HAP-1 (cell line): ENCODE results near the gene CUX1.

Experiments
- DNase-seq, 2 experiments: peaks; one replicate each; pipeline ENCODE4 v3.0.0-alpha.2; 2016 to 2020; ENCODE audit warnings: low spot score in 2 of 2
- H3K27me3 ChIP-seq: fragments of 250-450 bp; sonication (Bioruptor Pico); 2 replicates; pipeline ENCODE4 v1.5.1; 2020; ENCODE audit warnings: low read depth, mild to moderate bottlenecking, moderate library complexity
- H3K36me3 ChIP-seq: fragments of 250-450 bp; sonication (Bioruptor Pico); replicated peaks from 2 replicates; pipeline ENCODE4 v1.5.1; 2020; ENCODE audit warnings: mild to moderate bottlenecking
- H3K4me1 ChIP-seq: fragments of 250-450 bp; sonication (Bioruptor Pico); 2 replicates; pipeline ENCODE4 v1.5.1; 2020; ENCODE audit warnings: mild to moderate bottlenecking
- H3K4me3 ChIP-seq: fragments of 250-450 bp; sonication (Bioruptor Pico); 2 replicates; pipeline ENCODE4 v1.5.1; 2020; ENCODE audit warnings: mild to moderate bottlenecking, moderate library complexity
- H3K9me3 ChIP-seq: fragments of 250-450 bp; sonication (Bioruptor Pico); 2 replicates; pipeline ENCODE4 v1.5.1; 2020; ENCODE audit warnings: mild to moderate bottlenecking, moderate library complexity
- in situ Hi-C: fragments of 300-500 bp; cut with MboI; formaldehyde crosslinking; loops from 3 replicates; pipeline ENCODE4 v1.14.3; 2020; ENCODE audit warnings: low sequenced_read_pairs, inconsistent platforms, mixed read lengths

The CUX1 gene

GRCh38 chr7:102068846-102069245 is 251.4 kb downstream of the CUX1 start:
- H3K4me1 ChIP-seq: no peaks in the 10 kb centered on the region
- H3K36me3 ChIP-seq: peaks cover 12% of the 10 kb centered on the region
- no peak overlapping the region for H3K4me3 ChIP-seq
- H3K27me3 ChIP-seq: no peaks in the 10 kb centered on the region
- no peak for DNase-seq
- H3K9me3 ChIP-seq: no peaks in the 10 kb centered on the region
- in situ Hi-C loops: no loop called here

DNA sequence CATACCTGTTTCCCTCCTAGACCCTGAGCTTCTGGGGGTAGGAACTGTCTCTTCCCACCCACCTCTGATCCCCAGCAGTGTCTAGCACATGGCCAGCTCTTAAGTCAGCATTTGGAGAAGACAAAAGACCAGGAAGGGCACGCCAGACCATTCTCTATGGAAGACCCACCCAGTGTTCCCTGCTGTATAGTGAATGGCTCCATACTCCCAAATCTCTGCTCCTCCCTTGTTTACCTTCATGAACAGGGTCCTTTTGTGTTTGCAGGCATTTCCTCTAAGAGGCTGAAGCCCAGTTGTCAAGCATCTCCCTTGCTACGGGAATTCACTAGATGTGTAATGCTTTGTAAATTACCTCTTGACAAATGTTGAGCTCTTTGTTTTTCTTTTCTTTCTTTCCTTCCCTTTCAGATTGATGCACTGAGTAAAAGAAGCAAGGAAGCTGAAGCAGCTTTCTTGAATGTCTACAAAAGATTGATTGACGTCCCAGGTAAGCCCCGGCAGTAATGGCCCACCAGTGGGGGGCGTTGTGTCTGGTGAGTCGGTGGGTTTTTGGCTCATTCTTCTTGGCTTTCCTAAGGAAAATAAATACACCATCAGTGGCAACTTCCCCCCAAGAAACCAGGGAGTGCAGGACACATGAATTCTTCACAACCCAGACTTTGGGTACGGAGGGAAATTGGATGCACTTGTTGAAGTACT is 252.7 kb downstream of the CUX1 start:
- H3K4me3 ChIP-seq: no peak overlapping the region
- H3K36me3 ChIP-seq: peaks cover 18% of the 10 kb centered on the region
- in situ Hi-C loops: no loop called here
- no peak for DNase-seq
- no peaks in the 10 kb centered on the region for H3K27me3 ChIP-seq
- no peaks in the 10 kb centered on the region for H3K4me1 ChIP-seq
- H3K9me3 ChIP-seq: no peaks in the 10 kb centered on the region

DNA sequence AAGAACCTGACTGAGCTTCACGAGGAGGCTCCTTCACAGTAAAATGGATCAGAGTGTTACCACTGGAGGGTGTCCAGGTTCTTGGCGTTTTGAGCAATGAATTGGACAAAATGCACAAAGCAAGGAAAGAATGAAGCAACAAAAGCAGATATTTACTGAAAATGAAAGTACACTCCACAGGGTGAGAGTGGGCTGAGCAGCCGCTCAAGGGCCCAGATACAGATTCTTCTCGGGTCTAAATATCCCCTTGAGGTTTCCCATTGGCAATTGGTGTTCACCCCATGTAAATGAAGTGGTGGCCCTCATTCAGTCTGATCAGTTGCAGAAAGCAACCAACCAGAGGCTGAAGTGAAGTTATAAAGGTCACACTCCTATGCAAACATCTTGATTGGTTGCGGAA is 254.6 kb downstream of the CUX1 start:
- no peaks in the 10 kb centered on the region for H3K4me1 ChIP-seq
- H3K9me3 ChIP-seq: no peaks in the 10 kb centered on the region
- no peaks in the 10 kb centered on the region for H3K27me3 ChIP-seq
- no peak overlapping the region for H3K4me3 ChIP-seq
- in situ Hi-C loops: no loop called here
- no peak for DNase-seq
- H3K36me3 ChIP-seq: peaks cover 18% of the 10 kb centered on the region

DNA sequence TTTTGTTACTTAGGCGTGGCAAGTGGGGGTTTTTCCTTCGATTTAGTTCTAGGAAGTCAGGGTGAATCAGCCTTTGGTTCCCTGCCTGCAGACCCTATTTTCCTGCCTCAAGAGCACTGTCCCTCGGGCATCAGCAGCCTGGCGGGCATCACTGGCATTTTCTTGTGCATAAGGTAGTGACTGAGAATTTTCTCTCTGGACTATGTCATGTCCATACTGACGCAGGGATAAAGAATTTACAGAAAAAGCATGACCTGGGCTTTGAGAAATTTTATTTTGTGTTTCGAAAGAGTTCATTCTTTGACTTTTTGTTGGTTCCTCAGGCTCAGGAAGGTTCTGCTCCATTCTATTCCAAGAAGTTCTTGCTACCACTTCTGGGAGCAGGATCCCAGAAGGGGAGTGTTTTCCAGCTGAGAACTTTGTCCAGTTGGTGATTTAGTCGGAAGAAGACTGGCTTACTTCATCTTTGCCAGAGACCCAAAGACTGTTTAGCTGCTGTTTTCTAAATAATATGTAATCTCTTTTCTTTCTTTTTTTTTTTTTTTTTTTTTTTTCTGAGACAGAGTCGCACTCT is 255.3 kb downstream of the CUX1 start:
- no peaks in the 10 kb centered on the region for H3K4me1 ChIP-seq
- in situ Hi-C loops: no loop called here
- DNase-seq: no peak
- no peaks in the 10 kb centered on the region for H3K9me3 ChIP-seq
- no peaks in the 10 kb centered on the region for H3K27me3 ChIP-seq
- no peak overlapping the region for H3K4me3 ChIP-seq
- peaks cover 18% of the 10 kb centered on the region for H3K36me3 ChIP-seq

DNA sequence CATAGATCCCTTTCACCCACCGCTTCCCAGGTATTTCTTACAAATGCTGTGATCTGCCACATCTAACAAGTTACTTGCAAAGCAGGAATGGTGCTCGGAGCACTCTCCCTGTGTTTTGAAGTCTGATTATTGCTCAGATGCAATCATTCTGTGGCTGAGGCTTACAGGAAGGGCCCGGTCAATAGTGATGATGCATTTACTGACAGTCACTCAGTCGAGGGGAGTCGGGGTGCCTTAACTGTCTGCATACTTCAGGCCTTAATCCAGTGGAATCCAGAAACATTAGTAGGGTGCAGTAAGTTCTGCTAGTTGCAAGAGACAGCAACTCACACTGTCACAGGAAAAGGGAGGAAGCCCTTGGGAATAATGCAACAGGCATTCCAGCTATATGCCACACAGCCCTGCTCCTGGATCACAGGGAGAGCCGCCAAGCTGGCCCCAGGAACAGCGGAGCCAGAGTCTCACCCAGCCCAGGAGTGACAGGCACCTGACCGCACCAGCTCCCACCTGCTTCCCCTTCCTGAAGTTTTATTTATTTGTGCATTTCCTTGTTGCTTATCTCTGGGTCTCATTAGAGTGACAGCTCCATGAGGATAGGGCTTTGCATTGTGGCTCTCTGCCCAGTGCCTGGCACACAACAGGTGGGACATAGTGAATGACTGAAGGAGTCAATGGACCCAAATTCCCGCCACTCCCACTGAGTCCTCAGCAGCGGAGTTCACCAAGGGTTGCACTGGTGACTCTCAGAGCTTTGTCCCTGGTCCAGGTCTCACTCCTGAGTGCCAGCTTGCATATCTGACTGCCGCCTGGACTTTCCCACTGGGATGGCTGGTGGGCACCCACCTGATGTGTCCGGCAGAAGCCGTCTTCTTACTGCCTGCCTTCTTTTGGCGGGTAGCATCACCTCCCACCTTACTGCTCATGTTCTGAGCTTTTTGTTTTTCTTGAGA is 256.8 kb downstream of the CUX1 start:
- peaks cover 18% of the 10 kb centered on the region for H3K36me3 ChIP-seq
- in situ Hi-C loops: no loop called here
- no peak for DNase-seq

DNA sequence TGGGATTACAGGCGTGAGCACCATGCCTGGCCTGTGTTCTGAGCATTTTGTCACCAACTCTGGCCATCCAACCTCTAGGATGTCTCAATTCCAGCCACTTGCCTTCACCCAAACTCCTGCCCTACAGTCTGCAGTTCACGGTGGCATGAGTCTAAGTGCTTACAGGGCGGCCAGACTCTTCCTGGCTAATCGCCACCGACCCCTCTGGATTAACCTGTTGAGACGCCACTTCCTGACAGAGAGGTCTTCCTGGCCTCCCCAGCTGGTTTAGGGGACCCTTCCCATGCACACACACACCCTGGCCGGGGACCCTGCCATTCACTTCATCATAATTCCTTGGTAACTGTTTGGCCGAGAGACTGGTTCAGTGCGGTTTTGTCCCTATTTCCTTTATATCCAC is 257.7 kb downstream of the CUX1 start:
- DNase-seq: no peak
- in situ Hi-C loops: no loop called here
- H3K36me3 ChIP-seq: peaks cover 18% of the 10 kb centered on the region
- H3K27me3 ChIP-seq: no peaks in the 10 kb centered on the region
- no peak overlapping the region for H3K4me3 ChIP-seq
- H3K9me3 ChIP-seq: no peaks in the 10 kb centered on the region
- H3K4me1 ChIP-seq: no peaks in the 10 kb centered on the region

More for the DNA sequence above, 256.8 kb downstream of the CUX1 start:
- no peaks in the 10 kb centered on the region for H3K9me3 ChIP-seq
- H3K27me3 ChIP-seq: no peaks in the 10 kb centered on the region
- H3K4me1 ChIP-seq: no peaks in the 10 kb centered on the region
- no peak overlapping the region for H3K4me3 ChIP-seq

- no peak for DNase-seq
- Histone ChIP-seq H3K4me1 (no peaks in the 10 kb centered on the region), H3K9me3 (no peaks in the 10 kb centered on the region), H3K4me3 (no peak overlapping the region), H3K27me3 (no peaks in the 10 kb centered on the region), H3K36me3 (peaks cover 18% of the 10 kb centered on the region)
- in situ Hi-C loops: no loop called here
Measured at GRCh38 chr7:102075553-102076135, 258.2 kb downstream of the CUX1 start.

GRCh38 chr7:102077081-102077480 is 259.7 kb downstream of the CUX1 start:
- H3K9me3 ChIP-seq: no peaks in the 10 kb centered on the region
- 0 out of 2 replicates have a peak, but pooled peaks cover 5% of the 10 kb centered on the region for H3K36me3 ChIP-seq
- no peak overlapping the region for H3K4me3 ChIP-seq
- in situ Hi-C loops: no loop called here
- no peak for DNase-seq
- no peaks in the 10 kb centered on the region for H3K4me1 ChIP-seq
- no peaks in the 10 kb centered on the region for H3K27me3 ChIP-seq

DNA sequence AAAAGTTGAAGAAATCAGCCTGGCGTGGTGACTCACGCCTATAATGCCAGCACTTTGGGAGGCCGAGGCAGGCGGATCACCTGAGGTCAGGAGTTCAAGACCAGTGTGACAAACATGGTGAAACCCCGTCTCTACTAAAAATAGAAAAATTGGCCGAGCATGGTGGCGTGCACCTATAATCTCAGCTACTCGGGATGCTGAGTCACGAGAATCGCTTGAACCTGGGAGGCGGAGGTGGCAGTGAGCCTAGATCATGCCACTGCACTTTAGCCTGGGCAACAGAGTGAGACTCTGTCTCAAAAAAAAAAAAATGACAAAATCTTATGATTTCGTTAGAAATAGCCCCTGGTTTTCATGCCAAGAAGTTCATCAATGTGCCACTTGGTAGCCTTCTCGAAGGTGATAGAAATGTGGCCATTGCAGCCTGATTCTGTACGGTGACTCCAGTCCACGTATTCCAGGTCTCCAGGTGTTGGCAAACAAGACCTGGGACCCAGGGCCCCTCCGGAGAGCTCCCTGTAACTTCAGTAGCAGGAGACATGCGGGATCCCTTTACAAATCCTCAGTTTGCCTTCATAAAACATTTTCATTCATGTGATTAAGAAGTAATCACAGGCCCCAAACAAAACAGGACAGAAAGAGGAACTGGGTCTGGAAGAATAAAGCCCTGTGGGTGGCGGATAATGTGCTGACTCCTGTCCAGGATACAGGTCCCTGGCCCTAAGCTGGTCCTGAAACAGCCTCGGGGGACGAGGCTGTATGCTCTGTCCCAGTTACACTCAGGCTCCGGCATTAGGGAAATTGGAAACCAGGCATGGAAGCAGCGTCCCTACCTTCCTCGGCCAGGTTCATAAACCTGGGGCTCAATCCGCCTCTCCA is 262.0 kb downstream of the CUX1 start:
- H3K4me1 ChIP-seq: no peaks in the 10 kb centered on the region
- in situ Hi-C loops: no loop called here
- no peaks in the 10 kb centered on the region for H3K9me3 ChIP-seq
- H3K4me3 ChIP-seq: no peak overlapping the region
- peak in 1 of 2 experiments; percentile 32 for DNase-seq
- no peaks in the 10 kb centered on the region for H3K27me3 ChIP-seq
- 0 out of 2 replicates have a peak, but pooled peaks cover 5% of the 10 kb centered on the region for H3K36me3 ChIP-seq

DNA sequence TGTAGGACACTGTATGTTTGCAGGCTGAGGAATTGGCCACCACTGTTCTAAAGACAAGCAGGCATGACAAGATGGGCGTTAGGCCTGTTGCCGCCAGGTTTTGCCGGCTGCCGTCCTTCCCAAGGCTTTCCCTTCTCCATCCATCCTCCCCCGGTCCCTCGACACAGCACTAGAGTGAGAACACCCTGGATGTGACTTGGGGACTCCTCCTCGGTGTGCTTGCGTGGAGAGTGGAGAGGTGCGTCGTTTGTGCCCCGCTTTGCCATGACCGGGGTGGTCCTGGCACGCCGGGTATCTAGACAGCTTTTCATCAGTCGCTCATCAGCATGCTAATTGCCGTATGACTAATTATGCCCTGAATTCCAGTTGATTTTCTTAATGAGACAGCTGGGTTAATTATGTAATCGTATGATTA is 262.6 kb downstream of the CUX1 start:
- in situ Hi-C loops: no loop called here
- Histone ChIP-seq H3K4me3 (no peak overlapping the region), H3K27me3 (no peaks in the 10 kb centered on the region), H3K36me3 (no peaks in the 10 kb centered on the region), H3K9me3 (no peaks in the 10 kb centered on the region), H3K4me1 (no peaks in the 10 kb centered on the region)
- no peak for DNase-seq

- no peak for DNase-seq
- Histone ChIP-seq H3K4me3 (no peak overlapping the region), H3K4me1 (no peaks in the 10 kb centered on the region), H3K27me3 (no peaks in the 10 kb centered on the region), H3K9me3 (no peaks in the 10 kb centered on the region; the same call in 1 of the 2 replicates), H3K36me3 (no peaks in the 10 kb centered on the region)
- in situ Hi-C loops: no loop called here
Measured at GRCh38 chr7:102080434-102081243, 263.2 kb downstream of the CUX1 start.

- Histone ChIP-seq H3K9me3 (no peaks in the 10 kb centered on the region; the same call in 1 of the 2 replicates), H3K4me1 (no peaks in the 10 kb centered on the region), H3K27me3 (no peaks in the 10 kb centered on the region), H3K36me3 (no peaks in the 10 kb centered on the region), H3K4me3 (no peak overlapping the region)
- no peak for DNase-seq
- in situ Hi-C loops: no loop called here
Measured at GRCh38 chr7:102081244-102081627, 263.8 kb downstream of the CUX1 start.
